GM03348 (cell line): Measurements from ENCODE around the gene GPR156.
"Not testable (repeated sequence)": the region's sequence is repeated elsewhere in the genome, so short reads cannot be mapped to it uniquely, and the experiment has no call there.

ENCODE experiments used
- DNase-seq: peaks from one replicate; pipeline ENCODE4 v3.0.0; 2012; ENCODE audit warnings: low spot score

GPR156 gene

DNA sequence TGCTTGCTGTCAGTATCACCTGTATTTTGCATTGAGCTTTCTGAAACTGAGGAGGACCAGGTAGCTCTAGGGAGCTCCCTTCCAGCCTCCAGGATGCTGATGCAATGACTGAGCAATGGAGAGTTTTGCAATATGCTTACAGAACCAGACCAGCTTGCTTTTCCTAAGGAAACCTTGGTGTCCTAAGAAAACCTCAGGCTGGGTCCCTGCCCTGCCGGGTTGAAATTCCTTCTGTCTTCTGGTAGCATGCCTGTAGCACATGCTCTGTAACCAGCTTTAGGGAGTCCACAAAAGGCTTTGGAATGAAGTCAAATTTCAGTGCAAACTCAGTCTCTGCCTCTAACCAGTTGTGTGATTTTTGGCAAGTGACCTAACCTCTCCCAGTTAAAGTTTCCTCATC lies 125.0 kb downstream of the GPR156 start:
- DNase-seq = peak; percentile 91

DNA sequence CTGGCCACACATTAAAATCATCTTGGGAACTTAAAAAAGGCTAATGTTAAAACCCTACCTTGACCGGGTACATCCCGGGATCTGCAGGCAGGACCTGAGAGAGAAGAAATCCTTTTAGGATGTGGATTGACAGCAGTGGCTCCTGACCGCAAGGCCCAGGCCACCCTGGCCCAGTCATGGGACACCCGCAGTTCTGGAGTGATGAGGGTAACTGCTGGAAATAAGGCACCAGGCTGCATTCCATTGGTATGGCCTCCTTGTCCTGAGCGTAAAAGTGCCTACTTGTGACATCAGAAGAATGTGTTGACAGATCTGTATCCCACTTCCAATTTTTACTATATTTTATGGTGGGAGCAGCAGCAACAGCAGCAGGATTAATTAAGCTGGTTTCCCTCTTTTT lies 127.3 kb downstream of the GPR156 start:
- DNase-seq = no peak

DNA sequence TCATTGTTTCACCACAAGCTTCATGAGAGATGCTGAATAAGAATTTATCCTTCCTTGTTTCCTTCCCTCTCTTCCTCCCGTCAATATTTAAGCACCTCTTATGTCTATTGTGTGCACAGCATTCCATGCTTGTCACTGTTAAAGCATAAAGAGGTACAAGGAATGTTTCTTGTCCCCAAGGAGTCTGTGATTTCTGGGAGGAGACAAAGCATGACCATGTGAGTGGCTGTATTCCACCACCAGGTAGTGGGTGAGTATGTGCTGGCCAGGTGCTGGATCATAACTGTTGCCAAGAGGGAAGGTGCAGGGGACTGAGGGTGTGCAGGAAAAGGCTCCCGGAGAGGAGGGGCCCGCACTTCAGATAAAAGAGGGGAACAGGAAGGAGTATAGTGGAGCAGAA lies 127.9 kb downstream of the GPR156 start:
- DNase-seq = no peak

DNA sequence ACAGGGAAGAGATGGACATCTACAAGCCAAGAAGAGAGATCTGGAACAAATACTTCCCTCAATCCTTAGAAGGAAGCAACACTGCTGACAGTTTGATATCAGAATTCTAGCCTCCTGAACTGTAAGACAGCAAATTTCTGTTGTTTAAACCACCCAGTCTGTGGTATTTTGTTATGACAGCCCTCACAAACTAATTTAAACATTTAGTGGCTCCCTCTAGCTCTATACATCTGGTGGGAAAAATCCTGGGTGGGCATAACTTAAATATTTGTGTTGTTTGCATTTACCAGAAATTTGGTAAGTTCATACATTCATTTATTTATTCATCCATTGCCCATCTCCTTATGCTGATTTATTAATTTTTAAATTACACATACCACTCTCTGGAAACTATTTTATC lies 128.3 kb downstream of the GPR156 start:
- no peak for DNase-seq

DNA sequence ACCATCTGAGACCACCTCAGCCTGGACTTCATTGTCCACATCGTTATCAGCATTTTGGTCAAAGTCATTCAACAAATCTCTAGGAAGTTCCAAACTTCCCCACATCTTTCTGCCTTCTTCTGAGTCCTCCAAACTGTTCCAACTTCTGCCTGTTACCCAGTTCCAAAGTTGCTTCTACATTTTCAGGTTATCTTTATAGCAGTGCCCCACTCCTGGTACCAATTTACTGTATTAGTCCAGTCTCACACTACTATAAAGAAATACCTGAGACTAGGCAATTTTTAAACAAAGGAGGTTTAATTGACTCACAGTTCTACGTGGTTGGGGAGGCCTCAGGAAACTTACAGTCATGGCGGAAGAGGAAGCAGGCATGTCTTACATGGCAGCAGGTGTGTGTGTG lies 129.3 kb downstream of the GPR156 start:
- DNase-seq = not testable (repeated sequence)

DNA sequence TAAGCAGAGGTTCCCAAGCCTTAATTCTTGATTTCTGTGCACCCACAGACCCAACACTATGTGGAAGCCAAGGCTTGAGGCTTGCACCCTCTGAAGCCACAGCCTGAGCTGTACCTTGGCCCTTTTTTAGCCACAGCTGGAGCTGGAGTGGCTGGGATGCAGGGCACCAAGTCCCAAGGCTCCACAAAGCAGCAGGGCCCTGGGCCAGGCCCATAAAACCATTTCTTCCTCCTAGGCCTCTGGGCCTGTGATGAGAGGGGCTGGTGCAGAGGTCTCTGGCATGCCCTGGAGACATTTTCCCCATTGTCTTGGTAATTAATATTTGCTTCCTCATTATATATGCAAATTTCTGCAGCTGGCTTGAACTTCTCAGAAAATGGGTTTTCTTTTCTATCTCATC lies 129.9 kb downstream of the GPR156 start:
- no peak for DNase-seq

DNA sequence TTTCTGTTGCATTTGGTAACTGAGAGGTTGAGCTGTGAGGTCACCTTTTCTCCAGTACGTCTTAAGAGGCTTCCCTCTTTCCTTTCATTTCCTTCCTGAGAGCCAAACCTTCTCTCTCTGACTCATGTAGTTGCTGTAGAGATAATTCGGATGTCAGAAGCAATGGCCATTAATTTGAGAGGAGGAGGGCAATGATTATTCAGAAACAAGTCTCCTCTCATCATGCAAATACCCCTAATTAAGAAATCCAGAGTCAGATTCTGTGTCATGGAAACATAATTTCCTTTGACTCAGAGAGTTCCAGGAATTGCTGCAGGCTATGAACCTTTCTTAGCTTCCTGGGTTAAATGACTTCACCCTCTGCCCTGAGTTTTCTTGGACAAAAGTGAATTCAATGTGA lies 131.7 kb downstream of the GPR156 start:
- peak; percentile 69 for DNase-seq

DNA sequence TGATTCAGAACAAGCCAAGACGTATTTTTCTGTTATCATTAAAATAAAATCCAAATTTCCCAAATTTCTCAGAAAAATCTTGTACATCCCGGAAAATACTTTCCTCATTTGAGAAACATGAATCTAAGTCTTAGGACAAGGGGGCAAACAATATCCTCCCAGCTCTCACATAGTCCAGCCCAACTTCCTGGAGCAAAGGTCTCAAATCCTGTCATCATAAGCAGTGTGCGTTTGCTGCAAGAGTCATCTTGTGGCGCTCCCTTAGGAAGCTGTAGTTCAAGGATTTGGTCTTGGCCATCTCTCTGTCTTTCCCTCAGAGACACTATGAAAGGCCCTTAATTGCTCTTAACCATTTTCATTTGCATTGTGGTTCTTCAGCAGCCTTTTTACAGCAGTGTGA lies 133.2 kb downstream of the GPR156 start:
- no peak for DNase-seq

DNA sequence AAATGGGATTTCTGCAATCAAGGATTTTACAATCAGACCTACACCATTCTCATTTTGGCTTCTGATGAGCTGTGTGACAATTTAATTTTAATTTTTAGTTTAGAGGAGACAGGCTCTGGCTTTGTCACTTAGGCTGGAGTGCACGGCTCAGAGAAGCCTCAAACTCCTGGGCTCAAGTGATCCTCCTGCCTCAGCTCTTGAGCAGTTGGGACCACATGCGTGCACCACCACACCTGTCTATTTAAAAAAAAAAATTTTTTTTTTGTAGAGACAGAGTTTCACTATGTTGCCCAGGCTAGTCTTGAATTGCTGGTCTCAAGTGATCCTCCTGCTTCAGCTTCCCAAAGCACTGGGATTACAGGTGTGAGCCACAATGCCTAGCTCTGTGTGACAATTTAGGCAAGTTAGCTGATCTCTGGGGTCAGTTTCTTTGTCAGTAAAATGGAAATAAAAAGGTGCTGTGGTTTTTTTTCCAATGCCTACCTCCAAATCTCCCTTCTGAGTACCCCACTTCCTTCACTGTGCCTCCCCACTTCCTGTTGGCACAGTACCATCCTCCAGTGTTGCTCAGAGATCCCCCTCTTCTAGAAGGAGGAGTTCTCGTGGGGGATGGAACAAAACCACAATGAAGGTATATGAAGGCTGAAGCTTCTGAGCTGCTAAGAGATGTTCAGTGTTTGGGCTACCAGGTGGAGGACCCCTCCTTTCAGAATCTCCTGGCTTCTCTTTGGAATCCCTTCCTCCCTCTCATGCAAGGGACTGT lies 136.7 kb downstream of the GPR156 start:
- no peak for DNase-seq

DNA sequence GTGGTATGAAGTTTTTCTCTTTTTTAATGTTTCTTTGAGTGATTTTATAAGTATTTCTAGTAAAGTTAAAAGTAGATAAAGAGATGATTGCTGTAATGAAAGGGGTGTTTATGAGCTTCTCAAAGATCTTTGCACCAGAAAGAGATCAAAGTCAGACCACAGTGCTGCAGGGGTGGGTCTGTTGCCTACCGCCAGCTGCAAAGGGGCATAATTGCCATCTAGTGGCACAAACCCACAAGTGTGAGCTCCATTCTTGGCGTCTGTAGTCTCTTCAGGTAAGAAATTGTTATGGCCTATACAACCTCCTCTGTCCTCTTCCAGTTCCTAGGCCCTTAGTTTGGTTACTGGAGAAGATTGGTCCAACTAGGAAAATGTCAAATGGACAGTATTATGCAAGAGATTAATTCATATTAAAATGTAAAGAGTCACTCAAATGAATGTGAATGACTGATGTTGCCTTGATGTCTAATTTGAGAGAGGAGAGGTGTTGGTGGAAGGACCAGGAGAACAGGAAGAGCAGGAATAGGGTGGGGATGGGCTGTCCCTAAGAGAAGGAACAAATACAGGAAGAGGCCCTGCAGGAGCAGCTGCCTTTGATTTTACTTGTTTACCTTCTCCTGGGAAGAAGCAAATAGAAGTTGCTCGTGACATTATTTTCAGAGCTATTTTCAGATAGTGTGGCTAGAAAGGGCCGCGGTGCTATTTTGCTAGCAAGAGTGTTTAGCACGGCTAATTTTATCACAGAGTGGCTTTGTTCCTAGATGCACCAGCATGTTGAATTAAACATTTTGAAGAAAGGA lies 137.8 kb downstream of the GPR156 start:
- DNase-seq = no peak

DNA sequence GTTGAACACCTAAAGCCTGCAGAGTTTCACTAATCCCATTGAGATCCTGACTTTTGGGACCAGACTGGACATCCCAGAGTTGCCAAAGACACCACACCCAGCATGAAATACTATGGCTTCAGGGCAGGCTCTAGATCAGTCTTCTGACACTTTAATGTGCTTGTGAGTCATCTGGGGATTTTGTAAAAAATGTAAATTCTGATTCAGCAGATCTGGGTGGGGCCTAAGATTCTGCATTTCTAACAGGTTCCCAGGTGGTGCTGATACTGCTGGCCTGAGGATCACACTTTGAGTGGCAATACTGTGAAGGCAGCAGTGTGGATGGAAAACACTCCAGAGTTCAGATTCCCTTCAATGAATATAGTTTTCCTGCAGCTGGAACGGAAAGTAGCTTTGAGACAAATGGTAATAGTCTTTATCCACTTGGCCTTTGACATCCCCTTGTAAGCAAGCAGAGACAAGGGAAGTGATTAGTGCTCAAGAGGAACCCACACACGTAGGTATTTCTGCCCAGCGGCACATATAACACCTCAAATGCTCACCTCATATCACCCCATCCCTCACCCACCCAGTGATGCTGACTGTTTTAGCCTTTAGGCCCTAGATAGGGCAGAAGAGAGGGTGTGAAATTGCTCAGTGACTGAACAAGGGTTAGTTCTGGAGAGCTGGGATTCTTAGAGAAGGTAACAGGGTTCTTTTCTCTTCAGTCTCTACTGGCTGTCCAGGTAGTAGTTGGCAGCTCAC lies 139.3 kb downstream of the GPR156 start:
- DNase-seq = peak; percentile 83

DNA sequence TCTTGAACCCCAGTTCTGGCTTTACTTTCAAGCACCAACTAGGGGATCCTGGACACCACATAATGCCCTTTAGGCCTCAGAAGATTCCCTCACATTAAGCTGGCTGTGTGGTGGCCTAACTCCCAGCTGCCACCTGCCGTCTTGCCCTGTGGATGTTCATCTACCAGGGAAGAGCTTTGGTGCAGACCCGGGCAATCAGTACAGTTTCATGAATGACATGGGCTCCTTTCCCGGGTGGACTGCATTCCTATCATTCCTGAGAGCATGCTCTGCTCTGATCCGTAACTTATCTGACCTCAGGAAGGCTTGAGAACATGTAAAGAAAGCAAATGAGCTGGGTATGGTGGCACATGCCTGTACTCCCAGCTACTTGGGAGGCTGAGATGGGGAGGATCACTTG lies 140.8 kb downstream of the GPR156 start:
- DNase-seq = peak; percentile 58

DNA sequence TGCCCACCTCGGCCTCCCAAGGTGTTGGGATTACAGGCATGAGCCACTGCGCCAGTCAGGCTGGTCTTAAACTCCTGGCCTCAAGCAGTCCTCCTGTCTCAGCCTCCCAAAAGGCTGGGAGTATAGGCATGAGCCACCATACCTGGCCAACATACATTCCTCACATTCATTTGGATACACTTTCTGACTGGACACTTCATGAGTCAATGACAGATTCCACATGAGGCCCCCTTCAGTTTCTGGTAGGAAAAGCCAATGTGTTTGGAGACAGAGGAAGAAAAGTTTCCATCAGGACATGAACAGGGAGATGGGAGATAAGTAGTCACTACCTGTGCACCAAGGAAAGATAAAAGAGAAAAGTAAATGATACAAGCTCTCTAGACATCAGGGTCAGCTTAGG lies 141.3 kb downstream of the GPR156 start:
- DNase-seq = no peak

DNA sequence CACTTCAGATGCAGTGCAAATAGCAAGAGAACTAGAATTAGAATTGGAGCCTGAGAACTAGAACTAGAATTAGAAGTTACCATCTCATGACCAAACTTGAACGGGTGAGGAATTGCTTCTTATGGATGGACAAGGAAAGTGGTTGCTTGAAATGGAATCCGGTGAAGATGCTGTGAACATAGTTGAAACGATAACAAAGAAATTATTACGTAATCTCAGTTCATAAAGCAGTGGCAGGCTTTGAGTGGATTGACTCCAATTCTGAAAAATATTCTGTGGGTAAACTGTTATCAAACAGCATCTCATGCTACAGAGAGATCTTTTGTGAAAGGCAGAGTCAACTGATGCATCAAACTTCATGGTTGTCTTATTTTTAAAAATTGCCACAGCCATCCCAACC lies 142.8 kb downstream of the GPR156 start:
- no peak for DNase-seq

DNA sequence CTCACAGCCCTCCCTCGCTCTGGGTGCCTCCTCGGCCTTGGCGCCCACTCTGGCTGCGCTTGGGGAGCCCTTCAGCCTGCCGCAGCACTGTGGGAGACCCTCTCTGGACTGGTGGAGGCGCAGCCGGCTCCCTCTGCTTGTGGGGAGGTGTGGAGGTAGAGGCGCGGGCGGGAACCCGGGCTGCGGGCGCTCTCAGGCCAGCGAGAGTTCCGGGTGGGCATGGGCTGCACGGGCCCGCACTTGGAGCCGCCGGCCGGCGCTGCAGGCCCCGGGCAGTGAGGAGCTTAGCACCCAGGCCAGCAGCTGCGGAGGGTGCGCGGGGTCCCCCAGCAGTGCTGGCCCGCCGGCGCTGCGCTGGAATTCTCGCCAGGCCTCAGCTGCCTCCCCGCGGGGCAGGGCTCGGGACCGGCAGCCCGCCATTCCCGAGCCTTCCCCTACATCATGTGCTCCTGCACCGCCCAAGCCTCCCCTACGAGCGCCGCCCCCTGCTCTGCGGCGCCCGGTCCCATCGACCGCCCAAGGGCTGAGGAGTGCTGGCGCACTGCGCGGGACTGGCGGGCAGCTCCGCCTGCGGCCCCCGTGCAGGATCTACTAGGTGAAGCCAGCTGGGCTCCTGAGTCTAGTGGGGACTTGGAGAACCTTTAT lies 144.8 kb downstream of the GPR156 start:
- no peak for DNase-seq

DNA sequence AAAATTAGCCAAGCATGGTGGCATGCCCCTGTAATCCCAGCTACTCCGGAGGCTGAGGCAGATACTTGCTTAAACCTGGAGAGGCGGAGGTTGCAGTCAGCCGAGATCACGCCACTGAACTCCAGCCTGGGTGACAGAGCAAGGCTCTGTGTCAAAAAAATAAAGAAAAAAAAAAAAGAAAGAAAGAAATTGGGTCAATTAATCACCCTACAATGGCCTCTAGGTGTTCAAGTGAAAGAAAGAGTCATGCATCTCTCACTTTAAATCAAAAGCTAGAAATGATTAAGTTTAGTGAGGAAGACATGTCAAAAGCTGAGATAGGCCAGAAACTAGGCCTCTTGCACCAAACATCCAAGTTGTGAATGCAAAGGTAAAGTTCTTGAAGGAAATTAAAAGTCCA lies 145.9 kb downstream of the GPR156 start:
- no peak for DNase-seq

DNA sequence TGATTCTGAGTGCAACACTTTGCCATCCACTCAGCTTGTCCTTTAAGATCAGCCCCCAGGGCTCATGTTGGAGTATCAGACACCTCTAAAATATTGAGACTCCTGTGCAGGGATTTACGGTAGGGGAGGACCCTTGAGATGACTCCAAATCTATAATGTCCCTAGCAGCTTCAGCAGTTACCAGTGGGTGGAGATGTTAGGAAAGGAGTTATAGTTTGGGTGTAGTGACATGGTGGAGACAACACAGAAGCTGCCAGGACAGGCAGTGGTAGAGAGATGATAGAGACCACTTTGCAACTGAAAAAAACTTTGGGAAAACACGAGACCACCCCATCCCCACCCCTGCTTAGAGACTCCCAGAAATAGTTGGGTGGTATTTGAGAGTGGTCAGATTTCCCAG lies 147.5 kb downstream of the GPR156 start:
- DNase-seq = no peak

DNA sequence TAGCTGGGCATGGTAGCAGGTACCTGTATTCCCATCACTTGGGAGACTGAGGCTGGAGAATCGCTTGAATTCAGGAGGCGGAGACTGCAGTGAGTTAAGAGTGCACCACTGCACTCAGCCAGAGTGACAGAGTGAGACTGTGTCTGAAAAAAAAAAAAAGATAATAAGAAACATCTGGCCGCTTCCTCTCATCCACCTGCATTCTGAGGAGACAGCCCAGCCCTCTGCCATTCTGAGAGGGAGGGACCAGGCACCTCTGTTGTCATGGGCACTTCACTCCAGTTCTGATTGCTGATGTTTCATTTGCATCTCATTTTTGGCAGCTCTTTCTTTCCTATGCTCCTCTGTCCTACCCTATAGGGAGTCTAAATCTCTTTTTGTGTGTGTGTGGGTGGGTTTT lies 154.4 kb downstream of the GPR156 start:
- DNase-seq = no peak

DNA sequence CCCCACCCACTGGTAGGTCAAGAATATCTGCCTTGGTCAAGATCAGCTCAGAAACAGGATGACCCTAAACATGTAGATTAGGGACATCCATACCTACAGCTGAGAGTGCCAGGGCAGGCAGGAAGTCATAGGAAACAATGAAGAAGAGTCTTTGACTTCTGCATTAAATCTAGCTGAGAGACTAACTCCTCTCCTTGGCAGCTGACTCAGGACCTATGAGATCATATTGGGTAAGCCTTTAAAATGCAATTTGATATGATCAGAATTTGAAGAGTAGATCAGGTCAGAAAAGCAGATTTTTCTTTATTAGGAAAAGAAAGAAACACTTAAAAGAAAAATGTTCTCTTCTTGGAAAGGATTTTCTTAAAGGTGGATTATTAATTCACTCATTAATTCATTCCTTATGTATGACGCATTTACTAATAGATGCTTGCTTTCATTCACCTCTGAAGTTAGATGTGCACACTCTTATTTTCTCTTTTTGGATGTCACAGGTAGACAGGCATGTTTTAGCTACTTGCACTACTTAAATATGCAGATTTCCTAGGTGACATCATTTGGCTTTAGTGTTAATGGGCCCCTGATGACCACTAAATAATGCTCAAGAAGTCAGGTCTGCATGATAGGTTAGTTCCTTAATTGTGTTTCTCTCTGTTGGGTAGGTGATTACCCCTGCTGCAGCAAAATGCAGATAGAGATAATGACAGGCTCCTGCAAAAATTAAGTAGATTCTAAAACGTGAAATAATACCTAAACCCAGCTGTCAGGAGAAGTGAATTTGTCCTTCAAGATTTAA lies 155.1 kb downstream of the GPR156 start:
- DNase-seq = peak; percentile 34

DNA sequence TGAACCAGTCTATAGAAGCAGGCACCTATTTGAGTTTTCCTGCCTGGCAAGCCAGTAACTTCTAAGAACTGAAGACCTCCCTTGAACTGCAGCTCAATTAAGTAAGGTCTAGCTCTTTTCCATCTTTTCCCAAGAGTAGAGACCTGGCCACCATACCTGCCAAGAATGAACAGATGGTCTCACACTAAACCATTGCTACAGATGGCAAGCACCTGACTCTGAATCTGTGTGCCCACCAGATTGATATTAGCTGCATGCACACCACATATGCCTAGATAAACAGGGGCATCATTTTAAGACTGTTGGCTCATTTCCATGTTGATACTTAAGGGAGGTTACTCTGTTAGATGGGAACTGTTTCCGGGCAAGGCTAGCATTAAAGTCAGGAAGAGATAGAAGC lies 156.0 kb downstream of the GPR156 start:
- DNase-seq = no peak

DNA sequence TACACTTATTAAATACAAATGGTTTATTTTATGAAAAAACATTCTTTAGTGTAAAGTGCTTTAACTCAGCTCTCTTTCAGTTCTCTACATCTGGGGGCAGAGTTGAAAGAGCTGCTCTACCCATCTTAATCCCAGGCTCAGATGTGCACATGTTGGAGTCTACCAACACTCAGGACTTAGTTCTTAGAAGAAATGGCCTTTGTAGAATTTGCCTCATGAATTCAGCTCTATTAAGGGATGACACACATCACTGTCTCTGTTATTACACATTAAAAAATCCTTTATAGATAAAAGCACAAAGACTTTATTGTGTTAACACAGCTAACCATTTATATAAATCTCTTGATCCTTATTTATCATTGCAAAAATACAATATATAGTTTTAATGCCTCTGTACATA lies 159.0 kb downstream of the GPR156 start:
- DNase-seq = no peak
